ENCODE measurements around the gene MTHFR. TPM values are rescaled to one million over a fixed set of nuclear protein-coding genes. Genes with fewer than 3 reads are reported as not detected.

The MTHFR gene
- polyA plus RNA-seq, 1 of the 3 experiments (the other 2 are of a cell fraction): 5.3 TPM

GRCh38 chr1:11749203-11749689, 56.5 kb downstream of the MTHFR start:
- WGBS (ENCODE audit: low lambda C conversion rate): 87% methylated on average over 7 of the region's 9 CpGs
- CTCF ChIA-PET: interaction anchor here (1.1 kb wide), 1 partner anchor 36 kb away, joined by 3 read pairs; no protein-coding TSS in a partner anchor

GRCh38 chr1:11748294-11749202, 57.2 kb downstream of the MTHFR start:
- TF ChIP-seq TAF1 (IDR thresholded peaks at IDR 0.05; ENCODE audit: borderline replicate concordance, low read depth, low read length): no peak
- no peak for TF ChIP-seq FOXM1 (IDR thresholded peaks at IDR 0.05; ENCODE audit: low read depth)
- no peak for TF ChIP-seq RAD21 (IDR thresholded peaks at IDR 0.05; ENCODE audit: low read length)
- no peak for TF ChIP-seq RCOR1 (IDR thresholded peaks at IDR 0.05; ENCODE audit: low read length)
- TF ChIP-seq POLR2AphosphoS5 (IDR thresholded peaks at IDR 0.05; ENCODE audit: low read depth, low read length): no peak
- no peak for TF ChIP-seq MXI1 (IDR thresholded peaks at IDR 0.05; ENCODE audit: low read depth, low read length)
- TF ChIP-seq GATA2 (CRISPR knock-in tag; IDR thresholded peaks at IDR 0.05): no peak
- no peak for TF ChIP-seq TCF12 (IDR thresholded peaks at IDR 0.05)
- TF ChIP-seq ELF1 (IDR thresholded peaks at IDR 0.05): no peak
- no peak for TF ChIP-seq EP300 (IDR thresholded peaks at IDR 0.05; ENCODE audit: borderline replicate concordance in 1 of 2, low read depth in 1 of 2, low read length in 1 of 2)
- TF ChIP-seq, protein P1, sequence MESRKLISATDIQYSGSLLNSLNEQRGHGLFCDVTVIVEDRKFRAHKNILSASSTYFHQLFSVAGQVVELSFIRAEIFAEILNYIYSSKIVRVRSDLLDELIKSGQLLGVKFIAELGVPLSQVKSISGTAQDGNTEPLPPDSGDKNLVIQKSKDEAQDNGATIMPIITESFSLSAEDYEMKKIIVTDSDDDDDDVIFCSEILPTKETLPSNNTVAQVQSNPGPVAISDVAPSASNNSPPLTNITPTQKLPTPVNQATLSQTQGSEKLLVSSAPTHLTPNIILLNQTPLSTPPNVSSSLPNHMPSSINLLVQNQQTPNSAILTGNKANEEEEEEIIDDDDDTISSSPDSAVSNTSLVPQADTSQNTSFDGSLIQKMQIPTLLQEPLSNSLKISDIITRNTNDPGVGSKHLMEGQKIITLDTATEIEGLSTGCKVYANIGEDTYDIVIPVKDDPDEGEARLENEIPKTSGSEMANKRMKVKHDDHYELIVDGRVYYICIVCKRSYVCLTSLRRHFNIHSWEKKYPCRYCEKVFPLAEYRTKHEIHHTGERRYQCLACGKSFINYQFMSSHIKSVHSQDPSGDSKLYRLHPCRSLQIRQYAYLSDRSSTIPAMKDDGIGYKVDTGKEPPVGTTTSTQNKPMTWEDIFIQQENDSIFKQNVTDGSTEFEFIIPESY (IDR thresholded peaks at IDR 0.05; ENCODE audit: borderline replicate concordance, low read depth): no peak
- TF ChIP-seq NRF1 (IDR thresholded peaks at IDR 0.05; ENCODE audit: low read depth, low read length): no peak
- TF ChIP-seq SIN3A (IDR thresholded peaks at IDR 0.05; ENCODE audit: borderline replicate concordance, low read depth, low read length): no peak
- no peak for TF ChIP-seq JUND (IDR thresholded peaks at IDR 0.05)
- TF ChIP-seq YY1 (IDR thresholded peaks at IDR 0.05; ENCODE audit: low read depth): no peak
- H3K27me3 ChIP-seq (ENCODE audit: insufficient read depth): no peaks in the 10 kb centered on the region
- H3K4me1 ChIP-seq (ENCODE audit: control insufficient read depth in 1 of 2, insufficient read depth in 2 of 2, low read depth in 1 of 2, low read length in 1 of 2): no peaks in the 10 kb centered on the region
- H3K9me3 ChIP-seq: no peaks in the 10 kb centered on the region
- H3K36me3 ChIP-seq (replicated peaks in 1 of 2; ENCODE audit: control insufficient read depth in 1 of 2, insufficient read depth in 2 of 2, low read length in 1 of 2): peaks cover 4 to 10% of the 10 kb centered on the region in 2 experiments
- POLR2A ChIA-PET: no interaction called here
- H3K9me2 ChIP-seq: no peaks in the 10 kb centered on the region
- H4K20me1 ChIP-seq (ENCODE audit: insufficient read depth): no peaks in the 10 kb centered on the region
- no peak overlapping the region for H3K9ac ChIP-seq
- no peak overlapping the region for H3K27ac ChIP-seq (ENCODE audit: low read depth in 2 of 2, low read length in 1 of 2)
- H3K79me2 ChIP-seq (ENCODE audit: insufficient read depth): no peaks in the 10 kb centered on the region
- no peaks in the 10 kb centered on the region for H3F3A ChIP-seq (replicated peaks; ENCODE audit: insufficient read depth)
- no peak overlapping the region for H3K4me3 ChIP-seq (ENCODE audit: low read depth in 2 of 2, low read length in 1 of 2)
- CTCF ChIA-PET: interaction anchor here (1.1 kb wide), 1 partner anchor 37 kb away, joined by 3 read pairs; no protein-coding TSS in a partner anchor
- H2AFZ ChIP-seq (ENCODE audit: low read depth): no peak overlapping the region
- WGBS (ENCODE audit: low lambda C conversion rate): 94% methylated on average over 14 of the region's 27 CpGs
- no peak for DNase-seq
- no peak overlapping the region for H3K4me2 ChIP-seq

More at GRCh38 chr1:11749203-11749689, 56.5 kb downstream of the MTHFR start:
- Histone ChIP-seq H3F3A (replicated peaks; ENCODE audit: insufficient read depth) (no peaks in the 10 kb centered on the region), H3K9ac (no peak overlapping the region), H3K4me3 (ENCODE audit: low read depth in 2 of 2, low read length in 1 of 2) (no peak overlapping the region), H2AFZ (ENCODE audit: low read depth) (no peak overlapping the region), H3K79me2 (ENCODE audit: insufficient read depth) (no peaks in the 10 kb centered on the region), H3K36me3 (replicated peaks in 1 of 2; ENCODE audit: control insufficient read depth in 1 of 2, insufficient read depth in 2 of 2, low read length in 1 of 2) (peaks cover 4 to 10% of the 10 kb centered on the region in 2 experiments), H3K4me2 (no peak overlapping the region), H3K9me2 (no peaks in the 10 kb centered on the region), H3K9me3 (no peaks in the 10 kb centered on the region), H4K20me1 (ENCODE audit: insufficient read depth) (no peaks in the 10 kb centered on the region), H3K27ac (ENCODE audit: low read depth in 2 of 2, low read length in 1 of 2) (no peak overlapping the region), H3K4me1 (ENCODE audit: control insufficient read depth in 1 of 2, insufficient read depth in 2 of 2, low read depth in 1 of 2, low read length in 1 of 2) (no peaks in the 10 kb centered on the region), H3K27me3 (ENCODE audit: insufficient read depth) (no peaks in the 10 kb centered on the region)
- POLR2A ChIA-PET: no interaction called here
- TF ChIP-seq, protein P2, sequence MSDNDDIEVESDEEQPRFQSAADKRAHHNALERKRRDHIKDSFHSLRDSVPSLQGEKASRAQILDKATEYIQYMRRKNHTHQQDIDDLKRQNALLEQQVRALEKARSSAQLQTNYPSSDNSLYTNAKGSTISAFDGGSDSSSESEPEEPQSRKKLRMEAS (IDR thresholded peaks at IDR 0.05; ENCODE audit: low read depth): no peak
- TF ChIP-seq RAD21 (IDR thresholded peaks at IDR 0.05; ENCODE audit: low read length): peak; percentile 35
- TF ChIP-seq, protein P3, sequence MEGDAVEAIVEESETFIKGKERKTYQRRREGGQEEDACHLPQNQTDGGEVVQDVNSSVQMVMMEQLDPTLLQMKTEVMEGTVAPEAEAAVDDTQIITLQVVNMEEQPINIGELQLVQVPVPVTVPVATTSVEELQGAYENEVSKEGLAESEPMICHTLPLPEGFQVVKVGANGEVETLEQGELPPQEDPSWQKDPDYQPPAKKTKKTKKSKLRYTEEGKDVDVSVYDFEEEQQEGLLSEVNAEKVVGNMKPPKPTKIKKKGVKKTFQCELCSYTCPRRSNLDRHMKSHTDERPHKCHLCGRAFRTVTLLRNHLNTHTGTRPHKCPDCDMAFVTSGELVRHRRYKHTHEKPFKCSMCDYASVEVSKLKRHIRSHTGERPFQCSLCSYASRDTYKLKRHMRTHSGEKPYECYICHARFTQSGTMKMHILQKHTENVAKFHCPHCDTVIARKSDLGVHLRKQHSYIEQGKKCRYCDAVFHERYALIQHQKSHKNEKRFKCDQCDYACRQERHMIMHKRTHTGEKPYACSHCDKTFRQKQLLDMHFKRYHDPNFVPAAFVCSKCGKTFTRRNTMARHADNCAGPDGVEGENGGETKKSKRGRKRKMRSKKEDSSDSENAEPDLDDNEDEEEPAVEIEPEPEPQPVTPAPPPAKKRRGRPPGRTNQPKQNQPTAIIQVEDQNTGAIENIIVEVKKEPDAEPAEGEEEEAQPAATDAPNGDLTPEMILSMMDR (IDR thresholded peaks at IDR 0.05): peak; percentile 43
- DNase-seq: peak; percentile 59

Measured in SK-N-SH (cell line).